Tibial artery (tissue), 4 donors: Measurements from ENCODE around the gene C3orf18.

Experiments used
- DNase-seq, 2 donors: peaks; one replicate each; pipeline ENCODE4 v3.0.0-alpha.2; 2019
- H3K27ac ChIP-seq, 2 donors: fragments of 200-600 bp; sonication (generic) in 1 of 2; 1 replicate in 1 of 2; 2 replicates in 1 of 2; pipeline ENCODE4 v1.5.1; 2018 to 2019; ENCODE audit warnings: mild to moderate bottlenecking in 1 of 2
- H3K27me3 ChIP-seq, 2 donors: fragments of 200-600 bp; sonication (generic) in 1 of 2; one replicate each; pipeline versions ENCODE4 v1.5.1 to v1.6.0; 2016 to 2019
- H3K36me3 ChIP-seq, 3 donors: fragments of 200-600 bp; sonication (generic) in 2 of 3; one replicate each; pipeline ENCODE4 v1.5.1; 2016 to 2019; ENCODE audit warnings: mild to moderate bottlenecking in 2 of 3
- H3K4me1 ChIP-seq, 4 donors: fragments of 200-600 bp; sonication (generic) in 2 of 4; 1 replicate in 3 of 4; 2 replicates in 1 of 4; pipeline ENCODE4 v1.5.1; 2016 to 2019
- H3K4me3 ChIP-seq, 2 donors: fragments of 200-600 bp; sonication (generic) in 1 of 2; 1 replicate in 1 of 2; 2 replicates in 1 of 2; pipeline ENCODE4 v1.5.1; 2018 to 2019; ENCODE audit warnings: mild to moderate bottlenecking in 2 of 2
- H3K9me3 ChIP-seq, 3 donors: fragments of 200-600 bp; sonication (generic) in 1 of 3; one replicate each; pipeline ENCODE4 v1.5.1; 2016 to 2019
- intact Hi-C: fragments of 100-400 bp; cut with DNase I; formaldehyde crosslinking; loops from one replicate; pipeline ENCODE4 v1.15.0; 2023; ENCODE audit warnings: low total_unique reads
- TF ChIP-seq, protein P1 (sequence below), 2 experiments: fragments of 200-600 bp in 1 of 2; fragments of 450-650 bp in 1 of 2; IDR thresholded peaks; one replicate each; pipeline ENCODE4 v1.5.1; 2017 to 2019; ENCODE audit warnings: antibody characterized with exemption in 2 of 2, mild to moderate bottlenecking in 1 of 2, moderate library complexity in 1 of 2

C3orf18 gene

DNA sequence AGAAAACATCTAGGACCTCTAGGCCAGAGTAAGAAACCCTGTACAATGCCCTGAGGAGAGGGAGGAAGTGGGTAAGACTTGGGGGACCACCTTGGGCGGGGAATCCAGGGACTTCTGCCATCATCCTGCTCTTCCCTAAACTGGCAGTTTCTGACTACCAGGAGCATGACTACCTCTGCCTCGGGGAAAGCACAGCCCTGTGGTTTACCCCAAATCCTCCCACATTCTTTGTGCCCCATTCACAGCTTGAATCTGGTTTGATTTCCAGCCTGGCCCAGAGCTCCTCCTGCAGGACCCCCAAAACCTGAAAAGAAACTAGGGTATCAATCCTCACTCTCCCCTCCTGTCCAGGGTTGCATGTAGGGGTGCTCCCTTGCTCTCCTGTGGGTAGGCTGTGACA lies 4.7 kb downstream of the C3orf18 start:
- peaks cover 0 to 32% (median 10%) of the 10 kb centered on the region in 3 donors for H3K36me3 ChIP-seq
- no peak overlapping the region for H3K27ac ChIP-seq
- DNase-seq: no peak
- H3K4me1 ChIP-seq: peaks cover 0 to 11% (median 8%) of the 10 kb centered on the region in 4 donors
- intact Hi-C loops: no loop called here
- no peaks in the 10 kb centered on the region for H3K9me3 ChIP-seq
- no peak overlapping the region for H3K4me3 ChIP-seq
- TF ChIP-seq, protein P1, sequence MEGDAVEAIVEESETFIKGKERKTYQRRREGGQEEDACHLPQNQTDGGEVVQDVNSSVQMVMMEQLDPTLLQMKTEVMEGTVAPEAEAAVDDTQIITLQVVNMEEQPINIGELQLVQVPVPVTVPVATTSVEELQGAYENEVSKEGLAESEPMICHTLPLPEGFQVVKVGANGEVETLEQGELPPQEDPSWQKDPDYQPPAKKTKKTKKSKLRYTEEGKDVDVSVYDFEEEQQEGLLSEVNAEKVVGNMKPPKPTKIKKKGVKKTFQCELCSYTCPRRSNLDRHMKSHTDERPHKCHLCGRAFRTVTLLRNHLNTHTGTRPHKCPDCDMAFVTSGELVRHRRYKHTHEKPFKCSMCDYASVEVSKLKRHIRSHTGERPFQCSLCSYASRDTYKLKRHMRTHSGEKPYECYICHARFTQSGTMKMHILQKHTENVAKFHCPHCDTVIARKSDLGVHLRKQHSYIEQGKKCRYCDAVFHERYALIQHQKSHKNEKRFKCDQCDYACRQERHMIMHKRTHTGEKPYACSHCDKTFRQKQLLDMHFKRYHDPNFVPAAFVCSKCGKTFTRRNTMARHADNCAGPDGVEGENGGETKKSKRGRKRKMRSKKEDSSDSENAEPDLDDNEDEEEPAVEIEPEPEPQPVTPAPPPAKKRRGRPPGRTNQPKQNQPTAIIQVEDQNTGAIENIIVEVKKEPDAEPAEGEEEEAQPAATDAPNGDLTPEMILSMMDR (IDR thresholded peaks at IDR 0.05): no peak
- H3K27me3 ChIP-seq: peaks cover 0 to 2% of the 10 kb centered on the region in 2 donors

DNA sequence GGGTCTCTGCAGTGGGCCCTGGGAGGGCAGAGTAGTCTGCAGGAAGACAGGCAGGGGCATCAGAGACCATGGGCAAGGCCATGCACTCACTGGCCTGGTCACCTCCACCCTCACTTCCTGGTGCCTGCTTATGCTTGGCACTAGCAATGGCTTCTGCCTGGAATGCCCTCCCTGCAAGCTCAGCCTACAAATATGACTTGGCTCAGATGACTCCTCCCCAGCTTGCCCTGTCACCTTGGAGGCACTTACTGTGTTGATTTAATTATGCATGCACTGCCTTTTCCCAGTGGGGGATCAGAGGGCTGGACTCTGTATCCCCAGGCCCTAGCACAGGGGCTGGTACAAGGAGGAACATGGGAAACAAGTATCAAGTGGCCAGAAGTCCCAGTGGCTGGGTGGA lies 7.8 kb downstream of the C3orf18 start:
- Histone ChIP-seq H3K4me1 (no peaks in the 10 kb centered on the region), H3K27ac (no peak overlapping the region), H3K9me3 (no peaks in the 10 kb centered on the region), H3K36me3 (peaks cover 0 to 32% (median 10%) of the 10 kb centered on the region in 3 donors), H3K4me3 (no peak overlapping the region), H3K27me3 (peaks cover 0 to 21% of the 10 kb centered on the region in 2 donors)
- TF ChIP-seq, protein P1 (IDR thresholded peaks at IDR 0.05): no peak
- intact Hi-C loops: no loop called here
- no peak for DNase-seq

DNA sequence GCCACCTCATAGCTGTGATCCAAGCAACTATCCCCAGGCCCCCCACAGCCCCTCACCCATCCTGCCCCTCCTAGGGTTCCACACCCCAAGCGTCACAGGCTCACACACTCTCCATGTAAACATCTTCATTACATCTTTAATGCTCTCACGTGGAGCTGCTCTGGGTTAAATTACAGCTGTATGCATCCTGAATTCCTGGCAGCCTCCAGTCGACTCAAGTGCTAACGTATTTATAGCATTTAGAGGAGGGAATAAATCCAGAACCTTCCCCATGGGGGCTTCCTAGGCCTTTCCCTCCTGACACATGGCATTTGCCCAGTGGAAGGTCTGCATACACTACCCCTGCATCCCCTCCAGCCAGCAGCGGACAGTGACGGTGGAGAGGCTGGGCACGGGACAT lies 9.6 kb downstream of the C3orf18 start:
- Histone ChIP-seq H3K27me3 (peaks cover 0 to 21% of the 10 kb centered on the region in 2 donors), H3K9me3 (no peaks in the 10 kb centered on the region), H3K36me3 (peaks cover 0 to 21% (median 10%) of the 10 kb centered on the region in 3 donors), H3K4me1 (no peaks in the 10 kb centered on the region), H3K4me3 (no peak overlapping the region), H3K27ac (no peak overlapping the region)
- intact Hi-C loops: no loop called here
- DNase-seq: no peak
- TF ChIP-seq, protein P1 (IDR thresholded peaks at IDR 0.05): no peak

DNA sequence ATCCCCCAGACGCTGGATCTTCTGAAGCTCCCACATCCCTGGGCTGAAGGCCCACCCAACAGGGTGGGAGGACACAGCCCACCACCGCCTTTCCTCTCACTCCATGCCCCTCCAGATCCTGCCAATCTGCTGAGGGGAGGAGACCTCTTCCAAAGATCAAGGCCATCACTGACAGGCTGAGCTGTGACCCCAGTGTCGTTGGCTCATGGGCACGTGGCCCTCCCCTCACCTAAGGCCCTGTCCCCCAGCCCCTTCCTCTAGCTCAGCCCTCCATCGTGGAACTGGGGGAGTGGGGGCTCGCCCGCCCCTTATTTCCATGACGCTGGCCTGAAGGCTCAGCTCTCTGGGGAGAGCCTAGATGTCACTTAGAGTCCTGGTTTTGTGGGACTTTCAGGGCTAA lies 10.4 kb downstream of the C3orf18 start:
- intact Hi-C loops: no loop called here

DNA sequence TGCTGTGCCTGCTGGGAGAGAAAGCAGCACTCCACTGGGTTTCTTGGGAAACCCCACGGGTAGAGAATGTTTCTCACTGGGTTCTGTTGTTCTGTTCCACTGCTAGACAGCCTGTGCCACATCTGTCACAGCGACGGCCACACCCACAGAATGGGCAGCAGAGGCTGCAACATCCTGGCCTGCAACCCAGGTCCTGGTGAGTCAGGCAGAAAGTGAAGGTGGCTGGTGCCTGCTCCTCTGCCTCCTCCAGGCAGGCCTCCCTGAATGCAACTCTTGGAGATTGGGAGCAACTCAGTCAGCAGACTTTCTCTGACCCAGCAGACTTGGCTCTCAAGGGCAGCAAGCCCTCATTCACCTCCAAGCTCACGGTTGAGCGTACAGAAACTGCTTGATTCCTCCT lies 13.0 kb downstream of the C3orf18 start:
- Histone ChIP-seq H3K27me3 (peaks cover 0 to 21% of the 10 kb centered on the region in 2 donors), H3K9me3 (no peaks in the 10 kb centered on the region), H3K36me3 (peaks cover 0 to 10% (median 0%) of the 10 kb centered on the region in 3 donors), H3K4me3 (no peak overlapping the region), H3K27ac (no peak overlapping the region), H3K4me1 (no peaks in the 10 kb centered on the region)
- intact Hi-C loops: no loop called here
- DNase-seq: no peak
- TF ChIP-seq, protein P1 (IDR thresholded peaks at IDR 0.05): no peak

More for the DNA sequence above, 10.4 kb downstream of the C3orf18 start:
- Histone ChIP-seq H3K36me3 (peaks cover 0 to 21% (median 10%) of the 10 kb centered on the region in 3 donors), H3K9me3 (no peaks in the 10 kb centered on the region), H3K27ac (no peak overlapping the region), H3K4me3 (no peak overlapping the region), H3K27me3 (peaks cover 0 to 21% of the 10 kb centered on the region in 2 donors), H3K4me1 (no peaks in the 10 kb centered on the region)
- TF ChIP-seq, protein P1 (IDR thresholded peaks at IDR 0.05): no peak
- no peak for DNase-seq

DNA sequence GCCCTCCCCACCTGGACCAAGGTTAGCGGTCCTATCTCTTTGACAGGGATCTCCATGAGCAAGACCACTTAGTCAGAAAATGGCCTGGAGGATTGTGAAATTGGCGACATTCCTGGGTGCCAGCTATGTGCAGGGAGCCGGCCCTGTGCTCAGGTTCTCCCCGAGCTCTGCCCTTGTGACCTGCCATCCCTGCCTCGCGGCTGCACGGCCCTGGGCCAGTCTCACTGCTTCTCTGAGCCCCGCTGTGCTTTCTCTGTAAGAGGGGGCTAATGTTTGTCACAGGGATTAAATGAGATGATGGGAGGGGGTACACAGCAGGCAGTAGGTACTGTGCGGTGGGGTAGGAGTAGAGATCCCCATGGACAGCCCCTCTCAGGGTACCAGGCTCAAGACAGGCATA lies 14.9 kb downstream of the C3orf18 start:
- Histone ChIP-seq H3K36me3 (no peaks in the 10 kb centered on the region), H3K4me3 (no peak overlapping the region), H3K27me3 (peaks cover 0 to 16% of the 10 kb centered on the region in 2 donors), H3K4me1 (no peaks in the 10 kb centered on the region), H3K9me3 (no peaks in the 10 kb centered on the region), H3K27ac (no peak overlapping the region)
- TF ChIP-seq, protein P1 (IDR thresholded peaks at IDR 0.05): no peak
- intact Hi-C loops: no loop called here
- DNase-seq: no peak
